Fibroblast of the aortic adventitia (primary cell): ENCODE measurements around the gene DMD. TPM values are rescaled to one million over a fixed set of nuclear protein-coding genes. Genes with fewer than 3 reads are reported as not detected.

Source experiments
- DNase-seq: peaks from one replicate; pipeline ENCODE4 v3.0.0-alpha.2; 2010; ENCODE audit warnings: low read depth
- H3K4me3 ChIP-seq: 2 replicates; pipeline ENCODE4 v1.5.1; 2011; ENCODE audit warnings: low read depth, mild to moderate bottlenecking, control low read depth, low read length, moderate library complexity
- total RNA-seq: library from RNA; depleted of rRNA; stranded (reverse); fragments of >200 nt; gene quantifications from 2 replicates; pipeline ENCODE4 v1.2.3, GENCODE V29; 2012; ENCODE audit warnings: low replicate concordance
- TF ChIP-seq, protein P1 (sequence below): IDR thresholded peaks from 2 replicates; pipeline ENCODE4 v1.5.1; 2011; ENCODE audit warnings: mild to moderate bottlenecking, low read length, control low read depth, inconsistent platforms; ENCODE audit not compliant: insufficient read depth

DMD gene
- 10.3 and 30.3 TPM in 2 replicates for total RNA-seq

DNA sequence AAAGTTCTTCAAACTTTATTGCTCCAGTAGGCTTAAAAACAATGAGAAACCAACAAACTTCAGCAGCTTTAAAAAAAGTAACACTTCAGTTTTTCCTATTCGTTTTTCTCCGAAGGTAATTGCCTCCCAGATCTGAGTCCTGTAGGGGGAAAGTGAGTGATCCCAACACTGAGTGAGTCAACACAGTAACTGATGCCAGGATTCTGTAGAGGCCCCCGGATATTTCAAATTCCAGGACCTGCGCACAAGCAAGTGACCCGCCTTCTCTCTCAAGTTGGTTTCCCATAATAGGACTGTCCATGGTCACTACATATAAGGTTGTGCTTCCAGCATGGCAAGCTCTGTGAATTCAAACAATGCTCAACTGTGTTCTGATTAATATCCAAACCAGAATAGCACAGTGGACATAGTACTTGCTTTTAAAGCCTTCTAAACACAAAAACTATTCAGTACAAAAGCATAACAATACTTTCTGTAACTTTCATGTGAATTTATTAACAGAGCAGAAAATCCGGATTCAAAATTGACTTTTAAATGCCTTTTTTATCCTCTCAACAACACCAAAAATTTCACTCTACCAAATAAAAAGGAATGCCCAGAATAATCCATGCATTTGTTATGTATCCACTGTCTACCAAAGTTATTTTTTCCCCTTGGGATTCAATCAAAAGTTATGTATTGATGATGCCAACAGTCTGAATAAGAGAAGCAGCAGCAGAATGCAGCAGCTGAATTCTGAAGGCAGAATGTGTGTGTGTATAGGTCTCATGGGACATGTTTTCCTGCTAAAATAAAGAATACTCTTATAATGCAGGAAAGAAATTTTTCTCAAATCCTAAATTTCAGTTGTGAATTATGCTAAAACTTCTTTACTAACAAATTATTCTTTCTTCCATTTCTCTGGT lies at the start of gene DMD:
Gene DMD (minus strand): TSS at position 194 of the 905 bp plus-strand sequence. CDS start 237 bp downstream, outside the sequence.
- peak; percentile 88 for DNase-seq
- peak within 1 kb of the TSS; percentile 50 for H3K4me3 ChIP-seq
- TF ChIP-seq, protein P1, sequence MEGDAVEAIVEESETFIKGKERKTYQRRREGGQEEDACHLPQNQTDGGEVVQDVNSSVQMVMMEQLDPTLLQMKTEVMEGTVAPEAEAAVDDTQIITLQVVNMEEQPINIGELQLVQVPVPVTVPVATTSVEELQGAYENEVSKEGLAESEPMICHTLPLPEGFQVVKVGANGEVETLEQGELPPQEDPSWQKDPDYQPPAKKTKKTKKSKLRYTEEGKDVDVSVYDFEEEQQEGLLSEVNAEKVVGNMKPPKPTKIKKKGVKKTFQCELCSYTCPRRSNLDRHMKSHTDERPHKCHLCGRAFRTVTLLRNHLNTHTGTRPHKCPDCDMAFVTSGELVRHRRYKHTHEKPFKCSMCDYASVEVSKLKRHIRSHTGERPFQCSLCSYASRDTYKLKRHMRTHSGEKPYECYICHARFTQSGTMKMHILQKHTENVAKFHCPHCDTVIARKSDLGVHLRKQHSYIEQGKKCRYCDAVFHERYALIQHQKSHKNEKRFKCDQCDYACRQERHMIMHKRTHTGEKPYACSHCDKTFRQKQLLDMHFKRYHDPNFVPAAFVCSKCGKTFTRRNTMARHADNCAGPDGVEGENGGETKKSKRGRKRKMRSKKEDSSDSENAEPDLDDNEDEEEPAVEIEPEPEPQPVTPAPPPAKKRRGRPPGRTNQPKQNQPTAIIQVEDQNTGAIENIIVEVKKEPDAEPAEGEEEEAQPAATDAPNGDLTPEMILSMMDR: no peak

DNA sequence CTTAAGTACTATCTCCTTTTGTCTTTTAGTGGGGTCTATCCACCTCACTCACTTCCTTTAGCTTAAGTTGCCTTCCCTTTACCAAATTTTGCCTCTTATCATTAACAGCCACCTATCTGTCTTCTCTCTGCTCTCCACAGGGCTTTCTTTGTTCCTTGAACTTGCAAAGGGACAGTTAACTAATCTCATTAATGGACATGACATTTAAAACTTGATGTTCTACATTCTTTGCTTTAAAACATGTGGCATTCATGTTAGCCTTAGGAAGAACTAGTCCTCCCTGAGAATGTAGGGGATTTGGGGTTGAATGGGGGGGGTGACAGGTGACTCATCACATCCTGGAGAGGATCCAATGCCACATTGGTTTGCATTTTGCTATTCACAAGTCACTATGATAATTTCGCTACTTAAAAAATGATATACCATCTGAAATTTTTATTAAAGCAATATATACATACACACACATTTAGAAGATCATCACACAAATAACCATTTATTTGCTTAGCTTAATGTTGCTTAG lies 41.0 kb upstream of the DMD start:
- no peak overlapping the region for H3K4me3 ChIP-seq
- no peak for DNase-seq
- TF ChIP-seq, protein P1: no peak

GRCh38 chrX:33218819-33219218 lies 7.5 kb upstream of the DMD start:
- TF ChIP-seq, protein P1: no peak
- DNase-seq: no peak
- no peak overlapping the region for H3K4me3 ChIP-seq

DNA sequence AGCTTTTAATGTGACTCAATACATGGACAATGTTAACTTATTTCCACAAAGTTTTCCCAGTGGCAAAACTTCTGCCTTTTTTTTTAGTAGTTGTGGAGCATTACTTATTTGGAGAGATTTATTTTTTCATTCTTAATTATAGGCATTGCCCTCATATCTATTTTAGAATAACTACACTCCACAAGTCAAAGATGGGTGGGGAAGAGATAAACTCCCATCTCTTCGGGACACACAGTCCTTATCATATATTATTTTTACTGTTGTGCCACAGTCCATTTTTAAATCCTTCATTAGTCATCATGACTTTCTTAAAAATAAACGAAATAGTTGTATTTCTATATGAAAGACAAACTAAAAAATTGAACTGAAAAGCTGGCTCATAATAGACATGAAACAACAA lies 1.2 kb downstream of the DMD start:
- H3K4me3 ChIP-seq: peak overlapping the region; percentile 50
- DNase-seq: no peak
- TF ChIP-seq, protein P1: no peak

DNA sequence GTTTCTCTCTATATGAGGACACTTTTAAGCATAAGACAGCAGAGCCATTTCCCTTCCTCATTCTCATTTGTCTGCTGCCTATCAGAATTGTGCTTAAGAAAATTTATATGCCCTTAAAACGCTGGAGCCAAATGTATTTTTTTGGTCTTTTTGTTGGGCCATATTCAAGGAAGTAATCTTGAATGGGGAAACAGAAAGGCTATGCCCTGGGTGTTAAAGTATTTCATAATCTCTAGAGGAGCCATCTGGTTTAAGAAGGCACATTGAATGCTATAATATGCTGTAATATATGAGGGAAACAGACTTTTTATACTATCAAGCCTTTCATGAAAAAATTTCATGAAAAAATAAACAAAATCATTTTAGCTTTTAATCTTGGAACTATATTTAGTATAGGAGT lies 4.3 kb downstream of the DMD start:
- peak; percentile 51 for DNase-seq
- no peak overlapping the region for H3K4me3 ChIP-seq
- TF ChIP-seq, protein P1: no peak

DNA sequence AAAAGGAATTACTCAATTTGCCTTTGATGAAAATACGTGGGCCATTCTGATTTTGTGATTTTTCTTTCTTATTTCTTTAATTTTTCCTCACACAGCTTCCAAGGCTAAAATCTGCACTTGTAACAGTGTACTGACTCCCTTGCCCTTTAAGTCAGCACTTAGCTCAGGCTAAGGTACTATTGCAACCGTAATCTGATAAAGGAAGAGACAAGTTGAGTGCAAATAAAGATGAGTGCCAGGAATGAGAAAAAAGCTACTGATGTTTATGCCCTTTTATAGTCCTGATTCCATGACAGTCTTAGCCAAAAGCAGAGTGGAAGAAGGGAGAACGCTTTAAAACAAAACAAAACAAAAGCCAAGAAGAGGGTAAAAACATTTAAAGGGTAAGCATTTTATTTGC lies 6.0 kb downstream of the DMD start:
- H3K4me3 ChIP-seq: peak overlapping the region; percentile 4
- TF ChIP-seq, protein P1: no peak
- no peak for DNase-seq
